Adrenal gland (tissue), 5 donors: ENCODE results near the gene RHPN2.

Experiments
- POLR2A ChIP-seq, 2 donors: fragments of 450-650 bp; IDR thresholded peaks; one replicate each; pipeline ENCODE4 v1.6.1; 2017; ENCODE audit warnings: antibody characterized with exemption in 2 of 2, mild to moderate bottlenecking in 2 of 2, moderate library complexity in 1 of 2
- TF ChIP-seq, protein P1 (sequence below), 6 experiments: fragments of 450-650 bp in 4 of 6; fragments of 200-600 bp in 2 of 6; sonication (generic) in 1 of 6; IDR thresholded peaks; 1 replicate in 5 of 6; 2 replicates in 1 of 6; pipeline versions ENCODE4 v1.5.1 to v1.8.0; 2016 to 2021; ENCODE audit warnings: antibody characterized with exemption in 6 of 6, mild to moderate bottlenecking in 2 of 6, moderate library complexity in 1 of 6
- donor health status: DM: no; HTN: no; CAD: no.

GRCh38 chr19:33064458-33064791 lies 263 bp downstream of the RHPN2 start:
- TF ChIP-seq, protein P1, sequence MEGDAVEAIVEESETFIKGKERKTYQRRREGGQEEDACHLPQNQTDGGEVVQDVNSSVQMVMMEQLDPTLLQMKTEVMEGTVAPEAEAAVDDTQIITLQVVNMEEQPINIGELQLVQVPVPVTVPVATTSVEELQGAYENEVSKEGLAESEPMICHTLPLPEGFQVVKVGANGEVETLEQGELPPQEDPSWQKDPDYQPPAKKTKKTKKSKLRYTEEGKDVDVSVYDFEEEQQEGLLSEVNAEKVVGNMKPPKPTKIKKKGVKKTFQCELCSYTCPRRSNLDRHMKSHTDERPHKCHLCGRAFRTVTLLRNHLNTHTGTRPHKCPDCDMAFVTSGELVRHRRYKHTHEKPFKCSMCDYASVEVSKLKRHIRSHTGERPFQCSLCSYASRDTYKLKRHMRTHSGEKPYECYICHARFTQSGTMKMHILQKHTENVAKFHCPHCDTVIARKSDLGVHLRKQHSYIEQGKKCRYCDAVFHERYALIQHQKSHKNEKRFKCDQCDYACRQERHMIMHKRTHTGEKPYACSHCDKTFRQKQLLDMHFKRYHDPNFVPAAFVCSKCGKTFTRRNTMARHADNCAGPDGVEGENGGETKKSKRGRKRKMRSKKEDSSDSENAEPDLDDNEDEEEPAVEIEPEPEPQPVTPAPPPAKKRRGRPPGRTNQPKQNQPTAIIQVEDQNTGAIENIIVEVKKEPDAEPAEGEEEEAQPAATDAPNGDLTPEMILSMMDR (IDR thresholded peaks at IDR 0.05): no peak
- no peak for TF ChIP-seq POLR2A (IDR thresholded peaks at IDR 0.05)
